ENCODE measurements around the gene CPEB1. TPM values are rescaled to one million over a fixed set of nuclear protein-coding genes. Genes with fewer than 3 reads are reported as not detected.

The CPEB1 gene
- total RNA-seq, 1 donor from 2014 or later: under 0.01 TPM

- no peak for FAIRE-seq
- no peak for TF ChIP-seq CTCF (IDR thresholded peaks at IDR 0.05; ENCODE audit: insufficient read depth, low read length, severe bottlenecking)
These were observed 22.7 kb downstream of the CPEB1 start for GRCh38 chr15:82624438-82624837.

GRCh38 chr15:82624008-82624407 lies 23.2 kb downstream of the CPEB1 start:
- DNase-seq (ENCODE audit: low read depth) (peak; percentile 3), FAIRE-seq (no peak)
- Histone ChIP-seq H3K27me3 (ENCODE audit: control insufficient read depth, insufficient read depth, low read length) (no peaks in the 10 kb centered on the region), H3K4me3 (ENCODE audit: low read depth, low read length) (no peak overlapping the region), H3K36me3 (ENCODE audit: control insufficient read depth, insufficient read depth, low read length) (no peaks in the 10 kb centered on the region)
- TF ChIP-seq CTCF (IDR thresholded peaks at IDR 0.05; ENCODE audit: insufficient read depth, low read length, severe bottlenecking): no peak

More at GRCh38 chr15:82624438-82624837, 22.7 kb downstream of the CPEB1 start:
- no peaks in the 10 kb centered on the region for H3K36me3 ChIP-seq (ENCODE audit: control insufficient read depth, insufficient read depth, low read length)
- no peaks in the 10 kb centered on the region for H3K27me3 ChIP-seq (ENCODE audit: control insufficient read depth, insufficient read depth, low read length)
- H3K4me3 ChIP-seq (ENCODE audit: low read depth, low read length): no peak overlapping the region
- DNase-seq (ENCODE audit: low read depth): no peak

- no peaks in the 10 kb centered on the region for H3K27me3 ChIP-seq (ENCODE audit: control insufficient read depth, insufficient read depth, low read length)
- H3K36me3 ChIP-seq (ENCODE audit: control insufficient read depth, insufficient read depth, low read length): no peaks in the 10 kb centered on the region
- FAIRE-seq (no peak), DNase-seq (ENCODE audit: low read depth) (peak; percentile 8)
- H3K4me3 ChIP-seq (ENCODE audit: low read depth, low read length): no peak overlapping the region
- TF ChIP-seq CTCF (IDR thresholded peaks at IDR 0.05; ENCODE audit: insufficient read depth, low read length, severe bottlenecking): peak; percentile 39
These were observed 25.2 kb downstream of the CPEB1 start for GRCh38 chr15:82621970-82622369.

- Histone ChIP-seq H3K4me3 (ENCODE audit: low read depth, low read length) (no peak overlapping the region), H3K27me3 (ENCODE audit: control insufficient read depth, insufficient read depth, low read length) (no peaks in the 10 kb centered on the region), H3K36me3 (ENCODE audit: control insufficient read depth, insufficient read depth, low read length) (no peaks in the 10 kb centered on the region)
- DNase-seq (ENCODE audit: low read depth): no peak
- no peak for FAIRE-seq
- TF ChIP-seq CTCF (IDR thresholded peaks at IDR 0.05; ENCODE audit: insufficient read depth, low read length, severe bottlenecking): no peak
These were observed 33.4 kb downstream of the CPEB1 start for GRCh38 chr15:82613747-82614146.

- H3K27me3 ChIP-seq (ENCODE audit: control insufficient read depth, insufficient read depth, low read length): no peaks in the 10 kb centered on the region
- H3K36me3 ChIP-seq (ENCODE audit: control insufficient read depth, insufficient read depth, low read length): no peaks in the 10 kb centered on the region
- DNase-seq (ENCODE audit: low read depth) (no peak), FAIRE-seq (no peak)
- no peak for TF ChIP-seq CTCF (IDR thresholded peaks at IDR 0.05; ENCODE audit: insufficient read depth, low read length, severe bottlenecking)
- H3K4me3 ChIP-seq (ENCODE audit: low read depth, low read length): no peak overlapping the region
These were observed 35.8 kb downstream of the CPEB1 start for GRCh38 chr15:82611348-82611747.

- H3K4me3 ChIP-seq (ENCODE audit: low read depth, low read length): no peak overlapping the region
- no peaks in the 10 kb centered on the region for H3K36me3 ChIP-seq (ENCODE audit: control insufficient read depth, insufficient read depth, low read length)
- no peak for TF ChIP-seq CTCF (IDR thresholded peaks at IDR 0.05; ENCODE audit: insufficient read depth, low read length, severe bottlenecking)
- no peaks in the 10 kb centered on the region for H3K27me3 ChIP-seq (ENCODE audit: control insufficient read depth, insufficient read depth, low read length)
- FAIRE-seq (no peak), DNase-seq (ENCODE audit: low read depth) (no peak)
These were observed 45.0 kb downstream of the CPEB1 start for GRCh38 chr15:82602195-82602594.
